Measurements from ENCODE around the gene PPP1R9A.

DNA sequence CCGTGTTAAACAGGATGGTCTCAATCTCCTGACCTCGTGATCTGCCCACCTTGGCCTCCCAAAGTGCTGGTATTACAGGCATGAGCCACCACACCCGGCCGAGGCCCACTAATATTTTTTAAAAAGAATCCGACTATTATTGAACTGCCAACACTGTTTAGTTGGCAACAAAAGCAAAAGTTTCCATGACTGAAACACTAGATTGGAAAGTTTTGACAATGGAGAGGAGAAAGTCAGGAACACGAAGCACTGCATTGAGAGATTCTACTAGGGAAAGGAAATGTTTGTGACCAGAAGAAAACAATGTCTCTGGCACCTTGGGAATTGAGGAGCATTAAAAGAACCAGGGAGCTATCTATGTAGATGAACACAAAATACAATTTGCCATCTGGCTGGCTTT lies 13.7 kb upstream of the PPP1R9A start:
- TF ChIP-seq, protein P1, sequence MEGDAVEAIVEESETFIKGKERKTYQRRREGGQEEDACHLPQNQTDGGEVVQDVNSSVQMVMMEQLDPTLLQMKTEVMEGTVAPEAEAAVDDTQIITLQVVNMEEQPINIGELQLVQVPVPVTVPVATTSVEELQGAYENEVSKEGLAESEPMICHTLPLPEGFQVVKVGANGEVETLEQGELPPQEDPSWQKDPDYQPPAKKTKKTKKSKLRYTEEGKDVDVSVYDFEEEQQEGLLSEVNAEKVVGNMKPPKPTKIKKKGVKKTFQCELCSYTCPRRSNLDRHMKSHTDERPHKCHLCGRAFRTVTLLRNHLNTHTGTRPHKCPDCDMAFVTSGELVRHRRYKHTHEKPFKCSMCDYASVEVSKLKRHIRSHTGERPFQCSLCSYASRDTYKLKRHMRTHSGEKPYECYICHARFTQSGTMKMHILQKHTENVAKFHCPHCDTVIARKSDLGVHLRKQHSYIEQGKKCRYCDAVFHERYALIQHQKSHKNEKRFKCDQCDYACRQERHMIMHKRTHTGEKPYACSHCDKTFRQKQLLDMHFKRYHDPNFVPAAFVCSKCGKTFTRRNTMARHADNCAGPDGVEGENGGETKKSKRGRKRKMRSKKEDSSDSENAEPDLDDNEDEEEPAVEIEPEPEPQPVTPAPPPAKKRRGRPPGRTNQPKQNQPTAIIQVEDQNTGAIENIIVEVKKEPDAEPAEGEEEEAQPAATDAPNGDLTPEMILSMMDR (IDR thresholded peaks at IDR 0.05) = no peak
- no peak for TF ChIP-seq POLR2A (IDR thresholded peaks at IDR 0.05)

All from tibial nerve (tissue), 3 donors.